Mesothelial cell of epicardium (in vitro differentiated cells): Measurements from ENCODE around the gene SYT17. TPM values are rescaled to one million over a fixed set of nuclear protein-coding genes. Genes with fewer than 3 reads are reported as not detected.

Source experiments
- DNase-seq, 2 experiments: peaks; one replicate each; pipeline ENCODE4 v3.0.0; 2021; ENCODE audit warnings: low spot score in 2 of 2; ENCODE audit not compliant: unreplicated experiment in 2 of 2
- H3K27ac Mint-ChIP-seq: 2 replicates; pipeline ENCODE4 v1.8.0; 2021; ENCODE audit warnings: mixed read lengths
- H3K27me3 Mint-ChIP-seq: 2 replicates; pipeline ENCODE4 v1.8.0; 2021; ENCODE audit warnings: low read depth, mixed read lengths
- H3K36me3 Mint-ChIP-seq: 2 replicates; pipeline ENCODE4 v1.8.0; 2021; ENCODE audit warnings: mixed read lengths
- H3K4me1 Mint-ChIP-seq: 2 replicates; pipeline ENCODE4 v1.8.0; 2021; ENCODE audit warnings: mixed read lengths
- H3K4me3 Mint-ChIP-seq: 2 replicates; pipeline ENCODE4 v1.8.0; 2021; ENCODE audit warnings: mild to moderate bottlenecking, moderate library complexity, mixed read lengths
- H3K9me3 Mint-ChIP-seq: 2 replicates; pipeline ENCODE4 v1.8.0; 2021; ENCODE audit warnings: mixed read lengths
- total RNA-seq: library from RNA; stranded (reverse); gene quantifications from 3 replicates; pipeline ENCODE4 v1.2.1, GENCODE V29; 2021
- TF ChIP-seq, protein P1 (sequence below): fragments of 200-600 bp; sonication (generic); IDR thresholded peaks from one replicate; pipeline ENCODE4 v1.5.0; 2021; ENCODE audit warnings: antibody characterized with exemption; ENCODE audit not compliant: unreplicated experiment

The SYT17 gene
- total RNA-seq, 1 donor from 2014 or later, result 7.4 TPM

DNA sequence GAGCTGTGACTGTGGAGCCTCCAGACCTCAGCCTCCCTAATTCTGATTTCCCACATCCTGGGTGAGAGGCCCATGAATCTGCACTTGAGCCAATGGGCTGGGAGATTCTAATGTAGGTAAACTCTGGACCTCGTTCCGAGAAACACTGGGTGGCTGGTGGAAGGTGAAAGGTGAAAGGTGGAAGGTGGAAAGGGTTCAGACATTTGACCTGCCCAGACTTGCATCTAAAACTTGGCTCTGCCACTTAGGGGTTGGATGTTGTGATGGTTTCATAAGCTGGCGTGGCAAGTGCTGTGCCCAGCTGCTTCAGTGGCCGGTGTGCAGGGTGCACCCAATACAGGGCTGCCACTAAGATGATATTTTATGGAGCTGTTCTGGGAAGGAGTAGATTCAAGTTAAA, 24.8 kb downstream of the SYT17 start:
- no peak overlapping the region for H3K4me3 Mint-ChIP-seq
- peaks cover 6% of the 10 kb centered on the region for H3K36me3 Mint-ChIP-seq
- H3K4me1 Mint-ChIP-seq, result no peaks in the 10 kb centered on the region
- TF ChIP-seq, protein P1, sequence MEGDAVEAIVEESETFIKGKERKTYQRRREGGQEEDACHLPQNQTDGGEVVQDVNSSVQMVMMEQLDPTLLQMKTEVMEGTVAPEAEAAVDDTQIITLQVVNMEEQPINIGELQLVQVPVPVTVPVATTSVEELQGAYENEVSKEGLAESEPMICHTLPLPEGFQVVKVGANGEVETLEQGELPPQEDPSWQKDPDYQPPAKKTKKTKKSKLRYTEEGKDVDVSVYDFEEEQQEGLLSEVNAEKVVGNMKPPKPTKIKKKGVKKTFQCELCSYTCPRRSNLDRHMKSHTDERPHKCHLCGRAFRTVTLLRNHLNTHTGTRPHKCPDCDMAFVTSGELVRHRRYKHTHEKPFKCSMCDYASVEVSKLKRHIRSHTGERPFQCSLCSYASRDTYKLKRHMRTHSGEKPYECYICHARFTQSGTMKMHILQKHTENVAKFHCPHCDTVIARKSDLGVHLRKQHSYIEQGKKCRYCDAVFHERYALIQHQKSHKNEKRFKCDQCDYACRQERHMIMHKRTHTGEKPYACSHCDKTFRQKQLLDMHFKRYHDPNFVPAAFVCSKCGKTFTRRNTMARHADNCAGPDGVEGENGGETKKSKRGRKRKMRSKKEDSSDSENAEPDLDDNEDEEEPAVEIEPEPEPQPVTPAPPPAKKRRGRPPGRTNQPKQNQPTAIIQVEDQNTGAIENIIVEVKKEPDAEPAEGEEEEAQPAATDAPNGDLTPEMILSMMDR, result no peak
- H3K27ac Mint-ChIP-seq, result no peak overlapping the region
- no peak for DNase-seq
- peaks cover 4% of the 10 kb centered on the region for H3K9me3 Mint-ChIP-seq
- H3K27me3 Mint-ChIP-seq, result no peaks in the 10 kb centered on the region

DNA sequence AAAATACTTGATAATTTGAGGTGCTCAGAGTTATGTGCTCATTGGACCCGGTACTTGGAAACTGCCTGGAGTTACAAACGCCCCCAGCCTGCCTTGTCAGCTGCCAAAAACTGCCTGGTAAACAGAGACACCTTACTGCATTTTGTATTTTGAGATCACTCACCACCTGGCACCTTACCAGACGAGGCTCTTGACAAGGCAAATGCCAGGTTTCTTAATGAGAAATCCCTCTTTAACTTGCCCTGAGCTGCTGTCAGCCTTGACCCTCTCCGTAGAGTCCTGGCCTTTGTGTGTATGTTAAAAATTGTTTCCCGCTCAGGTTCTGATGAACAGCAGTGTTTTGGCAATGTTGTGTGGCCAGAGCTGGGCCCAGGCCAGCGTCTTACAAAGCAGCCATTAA, 28.8 kb downstream of the SYT17 start:
- Mint-ChIP-seq H3K4me3 (no peak overlapping the region), H3K36me3 (peaks cover 14% of the 10 kb centered on the region), H3K4me1 (no peaks in the 10 kb centered on the region), H3K27me3 (no peaks in the 10 kb centered on the region), H3K27ac (no peak overlapping the region), H3K9me3 (peaks cover 13% of the 10 kb centered on the region)
- TF ChIP-seq, protein P1, result no peak
- no peak for DNase-seq

DNA sequence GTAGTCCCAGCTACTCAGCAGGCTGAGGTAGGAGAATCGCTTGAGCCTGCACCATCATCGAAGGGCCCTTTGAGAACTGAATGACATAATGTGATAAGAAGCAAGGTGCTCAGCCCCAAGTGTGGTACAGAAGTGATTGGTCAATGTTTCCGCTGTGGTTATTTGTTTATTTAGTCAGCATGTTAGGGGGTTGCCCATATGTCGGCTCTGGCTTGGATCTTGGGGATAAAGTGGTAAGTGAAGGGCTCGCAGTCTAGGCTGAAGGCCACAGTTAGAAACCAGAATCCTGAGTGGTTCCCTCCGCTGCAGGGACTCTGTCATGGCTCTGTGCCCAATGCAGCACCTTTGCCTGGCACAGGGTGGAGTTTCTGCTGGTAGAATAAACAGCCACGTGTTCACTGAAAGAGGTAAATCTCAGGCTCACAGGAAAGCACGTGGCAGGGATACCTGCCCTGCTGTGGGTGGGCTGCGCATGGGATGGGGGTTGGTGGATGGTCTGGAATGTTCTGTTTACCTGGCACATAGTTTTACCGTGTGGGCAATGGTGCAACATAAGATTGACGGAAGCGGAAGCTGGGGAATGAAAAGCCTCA, 35.4 kb downstream of the SYT17 start:
- no peak overlapping the region for H3K4me3 Mint-ChIP-seq
- no peak for DNase-seq
- peaks cover 8% of the 10 kb centered on the region for H3K36me3 Mint-ChIP-seq
- TF ChIP-seq, protein P1, result no peak
- no peaks in the 10 kb centered on the region for H3K4me1 Mint-ChIP-seq
- H3K27ac Mint-ChIP-seq, result no peak overlapping the region
- no peaks in the 10 kb centered on the region for H3K27me3 Mint-ChIP-seq
- peaks cover 11% of the 10 kb centered on the region for H3K9me3 Mint-ChIP-seq

DNA sequence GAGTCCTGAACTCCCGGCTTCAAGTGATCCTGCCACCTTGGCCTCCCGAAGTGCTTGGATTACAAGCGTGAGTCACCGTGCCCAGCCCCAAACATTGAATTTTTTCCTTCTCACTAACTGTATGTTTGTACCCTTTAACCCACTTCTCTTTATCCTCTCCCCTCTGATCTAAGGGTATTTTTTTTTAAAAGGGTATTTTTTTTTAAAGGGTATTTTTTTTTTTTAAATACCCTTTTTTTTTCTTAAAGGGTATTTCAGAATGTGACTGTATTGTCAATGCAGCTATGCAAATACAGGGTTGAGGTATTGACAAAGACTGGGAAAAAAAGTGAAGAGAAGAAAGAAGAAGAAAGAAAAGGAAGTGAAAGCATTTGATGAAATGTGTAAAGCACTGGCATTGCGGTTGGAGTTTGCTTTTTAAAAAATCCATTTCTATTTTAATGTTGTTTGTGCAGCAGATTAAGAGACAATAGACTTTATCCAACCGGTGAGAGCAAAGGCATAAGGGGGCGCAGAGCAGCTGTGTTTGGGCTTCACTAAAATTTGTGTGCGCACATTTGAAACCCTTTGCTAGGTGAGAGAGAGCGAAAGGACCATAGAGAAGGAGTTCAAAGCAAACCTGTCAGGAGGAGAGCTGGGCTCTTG, 42.4 kb downstream of the SYT17 start:
- H3K4me1 Mint-ChIP-seq, result no peaks in the 10 kb centered on the region
- no peak for DNase-seq
- peaks cover 8% of the 10 kb centered on the region for H3K36me3 Mint-ChIP-seq
- TF ChIP-seq, protein P1, result no peak
- no peaks in the 10 kb centered on the region for H3K27me3 Mint-ChIP-seq
- no peak overlapping the region for H3K4me3 Mint-ChIP-seq
- H3K27ac Mint-ChIP-seq, result no peak overlapping the region
- H3K9me3 Mint-ChIP-seq, result peaks cover 9% of the 10 kb centered on the region

DNA sequence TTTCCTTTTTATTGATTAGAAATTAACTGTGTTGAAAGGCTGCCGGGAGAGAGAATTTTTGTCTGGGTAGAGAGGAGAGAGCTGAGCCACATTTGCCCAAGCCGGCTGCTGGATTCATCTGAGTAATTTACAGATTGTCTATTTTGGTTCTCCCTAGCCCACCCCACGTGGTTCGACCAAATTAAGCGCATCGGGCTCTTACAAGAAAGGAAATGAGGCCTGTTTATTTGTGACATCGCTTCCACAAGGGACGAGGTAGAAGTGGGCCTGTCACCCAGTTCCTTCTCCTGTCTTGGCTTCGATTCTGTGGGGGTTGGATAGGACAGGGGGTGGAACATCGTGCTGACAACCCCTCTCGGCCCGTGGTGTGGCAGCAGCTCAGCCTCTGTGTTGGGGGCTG, 42.9 kb downstream of the SYT17 start:
- Mint-ChIP-seq H3K27me3 (no peaks in the 10 kb centered on the region), H3K4me3 (no peak overlapping the region), H3K4me1 (no peaks in the 10 kb centered on the region), H3K27ac (no peak overlapping the region), H3K36me3 (peaks cover 11% of the 10 kb centered on the region), H3K9me3 (peaks cover 13% of the 10 kb centered on the region)
- no peak for DNase-seq
- TF ChIP-seq, protein P1, result no peak
